Measurements from ENCODE around the gene SYNC. TPM values are rescaled to one million over a fixed set of nuclear protein-coding genes. Genes with fewer than 3 reads are reported as not detected.
A peak's percentile ranks its signal among the peaks of the same experiment; 100 is the strongest.

SYNC gene
- total and polyA plus RNA-seq, 9 of the 15 experiments (the other 6 are each of a cell fraction or from before 2014, with no cell fraction given): 0.49 to 1.1 (median 0.87) TPM

DNA sequence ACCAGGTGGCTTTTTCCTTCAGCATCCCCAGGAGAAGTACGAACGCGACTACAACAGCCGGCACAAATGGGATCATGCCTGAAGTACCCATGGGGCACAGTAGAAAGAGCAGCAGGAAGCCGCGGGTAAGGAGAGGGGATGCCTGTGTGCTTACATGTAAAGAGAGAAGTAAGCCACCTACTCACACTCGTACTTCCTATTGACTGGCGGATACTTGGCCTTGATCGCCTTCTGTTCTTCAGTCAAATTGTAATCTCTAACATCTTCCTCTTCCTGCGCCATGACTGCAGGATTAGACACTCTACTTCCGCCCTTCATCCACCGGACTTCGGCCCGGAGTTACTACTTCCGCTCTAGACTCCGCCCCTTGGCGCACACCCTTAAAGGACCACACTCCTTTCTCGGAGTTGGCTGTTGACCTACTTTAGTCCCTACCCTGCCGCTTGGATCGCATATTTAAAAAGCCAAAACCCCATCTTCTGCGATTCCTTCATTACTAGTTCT, 52.3 kb downstream of the SYNC start, which contains the start of gene ZBTB8OS (continued):
- TF ChIP-seq CREBBP (IDR thresholded peaks at IDR 0.05; ENCODE audit: low read depth, low read length): no peak
- TF ChIP-seq TOE1 (IDR thresholded peaks at IDR 0.05; ENCODE audit: borderline replicate concordance): no peak
- no peak for TF ChIP-seq TOE1 (CRISPR knock-in tag; IDR thresholded peaks at IDR 0.05; ENCODE audit: borderline replicate concordance, low read depth)
- TF ChIP-seq PHF21A (IDR thresholded peaks at IDR 0.05; ENCODE audit: borderline replicate concordance, low read depth): no peak
- TF ChIP-seq, protein P1, sequence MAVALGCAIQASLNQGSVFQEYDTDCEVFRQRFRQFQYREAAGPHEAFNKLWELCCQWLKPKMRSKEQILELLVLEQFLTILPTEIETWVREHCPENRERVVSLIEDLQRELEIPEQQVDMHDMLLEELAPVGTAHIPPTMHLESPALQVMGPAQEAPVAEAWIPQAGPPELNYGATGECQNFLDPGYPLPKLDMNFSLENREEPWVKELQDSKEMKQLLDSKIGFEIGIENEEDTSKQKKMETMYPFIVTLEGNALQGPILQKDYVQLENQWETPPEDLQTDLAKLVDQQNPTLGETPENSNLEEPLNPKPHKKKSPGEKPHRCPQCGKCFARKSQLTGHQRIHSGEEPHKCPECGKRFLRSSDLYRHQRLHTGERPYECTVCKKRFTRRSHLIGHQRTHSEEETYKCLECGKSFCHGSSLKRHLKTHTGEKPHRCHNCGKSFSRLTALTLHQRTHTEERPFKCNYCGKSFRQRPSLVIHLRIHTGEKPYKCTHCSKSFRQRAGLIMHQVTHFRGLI (CRISPR knock-in tag; IDR thresholded peaks at IDR 0.05): no peak
- no peak for TF ChIP-seq CHD4 (IDR thresholded peaks at IDR 0.05; ENCODE audit: insufficient read depth, insufficient replicate concordance, low read depth, low read length, poor library complexity, severe bottlenecking)
- TF ChIP-seq, protein P2, sequence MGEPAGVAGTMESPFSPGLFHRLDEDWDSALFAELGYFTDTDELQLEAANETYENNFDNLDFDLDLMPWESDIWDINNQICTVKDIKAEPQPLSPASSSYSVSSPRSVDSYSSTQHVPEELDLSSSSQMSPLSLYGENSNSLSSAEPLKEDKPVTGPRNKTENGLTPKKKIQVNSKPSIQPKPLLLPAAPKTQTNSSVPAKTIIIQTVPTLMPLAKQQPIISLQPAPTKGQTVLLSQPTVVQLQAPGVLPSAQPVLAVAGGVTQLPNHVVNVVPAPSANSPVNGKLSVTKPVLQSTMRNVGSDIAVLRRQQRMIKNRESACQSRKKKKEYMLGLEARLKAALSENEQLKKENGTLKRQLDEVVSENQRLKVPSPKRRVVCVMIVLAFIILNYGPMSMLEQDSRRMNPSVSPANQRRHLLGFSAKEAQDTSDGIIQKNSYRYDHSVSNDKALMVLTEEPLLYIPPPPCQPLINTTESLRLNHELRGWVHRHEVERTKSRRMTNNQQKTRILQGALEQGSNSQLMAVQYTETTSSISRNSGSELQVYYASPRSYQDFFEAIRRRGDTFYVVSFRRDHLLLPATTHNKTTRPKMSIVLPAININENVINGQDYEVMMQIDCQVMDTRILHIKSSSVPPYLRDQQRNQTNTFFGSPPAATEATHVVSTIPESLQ (CRISPR knock-in tag; IDR thresholded peaks at IDR 0.05): 0 out of 2 replicates have a peak, but pooled peaks have one; percentile 17
- TF ChIP-seq U2AF1 (optimal IDR thresholded peaks at IDR 0.05; ENCODE audit: low read depth, low read length): no peak
- TF ChIP-seq, protein P3, sequence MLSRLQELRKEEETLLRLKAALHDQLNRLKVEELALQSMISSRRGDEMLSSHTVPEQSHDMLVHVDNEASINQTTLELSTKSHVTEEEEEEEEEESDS (CRISPR knock-in tag; IDR thresholded peaks at IDR 0.05): no peak
- no peak for TF ChIP-seq KLF13 (tag; IDR thresholded peaks at IDR 0.05; ENCODE audit: borderline replicate concordance, low read depth)
- 0 out of 2 replicates have a peak, but pooled peaks have one; percentile 38 for TF ChIP-seq MXI1 (IDR thresholded peaks at IDR 0.05; ENCODE audit: low read depth, low read length)
- no peak for TF ChIP-seq FOSL1 (tag; conservative IDR thresholded peaks at IDR 0.05)
- TF ChIP-seq ZKSCAN1 (IDR thresholded peaks at IDR 0.05; ENCODE audit: low read depth, low read length): no peak
- TF ChIP-seq HEY1 (CRISPR knock-in tag; IDR thresholded peaks at IDR 0.05; ENCODE audit: borderline replicate concordance): no peak
- TF ChIP-seq ZNF77 (CRISPR knock-in tag; IDR thresholded peaks at IDR 0.05): no peak
- peak; percentile 62 for TF ChIP-seq SAP30 (IDR thresholded peaks at IDR 0.05; ENCODE audit: borderline replicate concordance, insufficient read depth, low read depth, low read length, poor library complexity, severe bottlenecking)
- no peak for TF ChIP-seq ZNF184 (CRISPR knock-in tag; IDR thresholded peaks at IDR 0.05)
- no peak for TF ChIP-seq MEF2A (IDR thresholded peaks at IDR 0.05; ENCODE audit: control insufficient read depth, low read depth, low read length)
- TF ChIP-seq SIX5 (IDR thresholded peaks at IDR 0.05; ENCODE audit: borderline replicate concordance in 1 of 2, insufficient read depth in 1 of 2, low read depth in 1 of 2, low read length in 2 of 2): peak; percentile 34 to 61; a peak in 2 of 4 replicates
- TF ChIP-seq MAFG (tag; conservative IDR thresholded peaks at IDR 0.05): no peak
- no peak for TF ChIP-seq ZNF584 (CRISPR knock-in tag; IDR thresholded peaks at IDR 0.05; ENCODE audit: low read depth)
- no peak for TF ChIP-seq HDGF (IDR thresholded peaks at IDR 0.05)
- TF ChIP-seq CCAR2 (IDR thresholded peaks at IDR 0.05; ENCODE audit: low read depth, low read length): no peak
- TF ChIP-seq, protein P4, sequence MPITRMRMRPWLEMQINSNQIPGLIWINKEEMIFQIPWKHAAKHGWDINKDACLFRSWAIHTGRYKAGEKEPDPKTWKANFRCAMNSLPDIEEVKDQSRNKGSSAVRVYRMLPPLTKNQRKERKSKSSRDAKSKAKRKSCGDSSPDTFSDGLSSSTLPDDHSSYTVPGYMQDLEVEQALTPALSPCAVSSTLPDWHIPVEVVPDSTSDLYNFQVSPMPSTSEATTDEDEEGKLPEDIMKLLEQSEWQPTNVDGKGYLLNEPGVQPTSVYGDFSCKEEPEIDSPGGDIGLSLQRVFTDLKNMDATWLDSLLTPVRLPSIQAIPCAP (CRISPR knock-in tag; IDR thresholded peaks at IDR 0.05; ENCODE audit: borderline replicate concordance): 0 out of 2 replicates have a peak, but pooled peaks have one; percentile 63

Measured in K562 (cell line).